GM18951 (cell line): Measurements from ENCODE around the gene PSORS1C1.
"Not testable (repeated sequence)": the region's sequence is repeated elsewhere in the genome, so short reads cannot be mapped to it uniquely, and the experiment has no call there.

Experiments used
- POLR2A ChIP-seq: IDR thresholded peaks from 4 replicates; pipeline ENCODE4 v1.6.1; 2011; ENCODE audit warnings: mild to moderate bottlenecking; ENCODE audit not compliant: insufficient read length, insufficient read depth; ENCODE audit errors: extremely low read depth
- in situ Hi-C: fragments of 300-500 bp; cut with MboI; formaldehyde crosslinking; loops from one replicate; pipeline ENCODE4 v1.12.0; 2022; ENCODE audit warnings: low sequenced_read_pairs, mixed read lengths, inconsistent platforms; ENCODE audit not compliant: unreplicated experiment

PSORS1C1 gene

GRCh38 chr6:31170987-31171671 is 56.5 kb downstream of the PSORS1C1 start:
- no peak for TF ChIP-seq POLR2A
- in situ Hi-C loops: no loop called here

DNA sequence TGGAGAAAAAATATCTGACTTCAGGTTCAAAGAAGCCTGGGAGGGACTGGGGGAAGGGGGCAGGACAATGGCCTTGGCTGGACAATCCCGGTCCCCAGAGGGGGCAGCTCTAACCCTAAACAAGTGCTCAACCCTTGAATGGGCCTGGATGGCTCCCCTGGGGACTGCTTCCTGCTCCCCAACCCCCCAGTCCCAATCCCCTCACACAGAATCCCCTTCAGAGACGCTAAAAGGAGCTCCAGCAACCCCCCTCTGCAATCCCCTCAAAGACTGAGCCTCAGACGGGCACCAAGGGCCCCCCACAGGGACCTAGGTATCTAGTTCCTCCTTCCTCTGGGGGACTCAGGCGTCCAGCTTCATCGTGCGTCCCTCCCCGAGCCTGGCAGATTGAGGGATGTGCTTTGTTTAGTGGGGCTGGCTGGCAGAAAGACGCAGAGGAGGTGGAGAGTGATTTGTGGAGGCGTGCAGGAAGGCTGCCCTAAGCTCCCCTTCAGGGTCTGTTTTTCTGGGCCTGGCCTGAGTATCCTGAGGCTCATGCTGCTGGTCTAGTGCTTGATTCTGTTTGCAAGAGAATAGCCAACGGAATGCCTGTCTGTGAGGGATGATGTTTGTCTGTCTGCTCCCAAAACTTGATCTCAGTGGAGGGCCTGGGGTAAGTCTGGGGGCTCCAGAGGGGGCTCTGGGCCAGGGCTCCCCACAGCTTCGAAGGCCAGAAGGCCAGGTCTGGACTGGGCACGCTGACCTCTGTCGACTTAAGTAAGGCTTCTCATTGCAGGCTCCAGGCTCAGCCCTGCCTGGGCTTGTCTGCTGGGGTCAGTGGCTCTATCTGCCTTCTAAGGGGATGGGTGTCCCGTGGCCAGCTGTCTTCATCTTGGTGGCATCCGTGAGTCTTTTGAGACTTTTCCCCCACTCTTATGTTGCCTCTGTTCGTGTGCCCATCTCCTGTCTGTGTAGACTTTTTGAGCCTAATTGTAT is 57.6 kb downstream of the PSORS1C1 start:
- TF ChIP-seq POLR2A: no peak
- in situ Hi-C loops: no loop called here

GRCh38 chr6:31172973-31173384 is 58.4 kb downstream of the PSORS1C1 start:
- in situ Hi-C loops: no loop called here
- no peak for TF ChIP-seq POLR2A

DNA sequence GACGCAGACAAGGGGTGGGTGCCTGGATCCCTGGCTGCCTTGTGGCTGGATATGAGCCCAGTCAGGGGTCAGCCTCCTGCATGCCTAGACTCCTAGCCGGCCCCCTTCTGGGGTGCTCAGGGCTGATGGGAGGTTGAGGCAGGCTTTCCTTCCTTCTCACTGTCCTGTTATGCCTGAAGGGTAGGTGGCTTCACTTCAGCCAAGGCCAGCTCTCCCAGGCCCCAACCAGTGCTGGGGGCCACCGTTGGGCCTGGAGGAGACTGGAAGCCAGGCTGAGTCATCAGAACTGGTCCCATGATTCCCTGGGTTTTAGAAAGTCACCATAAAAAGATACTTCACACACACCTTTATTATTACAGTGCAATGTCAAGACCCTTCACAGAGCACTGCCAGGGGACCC is 58.8 kb downstream of the PSORS1C1 start:
- in situ Hi-C loops: no loop called here
- no peak for TF ChIP-seq POLR2A

DNA sequence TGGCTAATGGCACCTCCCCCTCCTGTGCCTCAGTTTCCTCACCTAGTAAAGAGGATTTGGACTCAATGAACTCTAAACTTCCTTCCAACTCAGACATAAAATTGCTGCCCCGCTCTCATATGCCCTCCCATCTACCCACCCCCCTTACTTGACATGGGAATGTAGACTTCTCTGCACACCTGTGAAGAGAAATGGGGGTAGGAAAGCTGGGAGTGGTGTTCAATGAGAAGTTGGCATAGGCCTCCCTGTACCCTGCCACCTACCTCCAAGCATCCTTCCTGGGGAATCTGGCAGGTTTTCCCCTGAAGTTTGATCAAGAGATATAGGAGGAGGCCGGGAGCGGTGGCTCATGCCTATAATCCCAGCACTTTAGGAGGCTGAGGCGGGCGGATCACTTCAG is 59.8 kb downstream of the PSORS1C1 start:
- in situ Hi-C loops: no loop called here
- TF ChIP-seq POLR2A: no peak

GRCh38 chr6:31175971-31176370 is 61.4 kb downstream of the PSORS1C1 start:
- TF ChIP-seq POLR2A: no peak
- in situ Hi-C loops: no loop called here

DNA sequence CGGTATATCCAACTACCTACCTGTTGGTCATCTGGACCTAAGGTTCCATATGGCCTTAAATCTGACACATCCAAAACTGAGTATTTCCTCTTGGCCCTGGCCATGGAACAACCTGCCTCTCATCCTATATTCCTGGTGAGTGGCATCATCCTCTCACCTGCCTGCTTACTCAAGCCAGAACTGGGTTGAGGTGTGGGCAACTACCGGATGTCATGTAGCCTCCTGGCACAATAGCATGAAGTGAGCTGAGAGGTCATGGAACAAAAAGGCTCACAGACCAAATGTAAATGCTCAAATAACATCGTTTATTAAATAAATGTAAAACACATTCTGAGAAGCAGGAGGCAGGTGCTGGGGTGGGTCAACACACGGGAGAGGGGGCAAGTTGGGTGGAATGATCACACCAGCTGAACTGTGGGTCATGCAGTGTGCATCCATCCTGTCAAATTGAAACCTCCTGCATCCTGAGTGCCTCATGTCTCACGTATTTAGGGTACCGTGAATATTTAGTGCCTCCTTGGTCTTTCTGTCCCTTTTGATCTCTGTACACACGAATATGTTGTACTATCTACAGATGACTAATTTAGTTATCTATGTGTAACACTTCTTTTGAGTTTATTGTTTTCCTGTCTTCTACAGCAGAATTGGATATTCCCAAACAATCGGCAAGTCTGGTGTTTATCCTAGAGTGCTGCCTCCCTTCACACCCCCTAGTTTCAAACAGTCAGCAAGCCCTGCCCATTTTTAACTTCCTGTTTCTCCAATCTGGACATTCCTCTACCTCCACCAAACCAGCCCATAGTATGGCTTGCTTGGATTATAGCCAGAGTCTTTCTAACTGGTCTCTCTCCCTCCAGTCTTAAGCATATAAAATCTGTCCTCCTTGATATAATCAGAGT is 63.8 kb downstream of the PSORS1C1 start:
- in situ Hi-C loops: no loop called here
- TF ChIP-seq POLR2A: no peak

GRCh38 chr6:31179042-31179386 is 64.4 kb downstream of the PSORS1C1 start:
- TF ChIP-seq POLR2A: no peak
- in situ Hi-C loops: no loop called here

GRCh38 chr6:31179896-31180295 is 65.3 kb downstream of the PSORS1C1 start:
- no peak for TF ChIP-seq POLR2A
- in situ Hi-C loops: no loop called here

GRCh38 chr6:31180500-31180899 is 65.9 kb downstream of the PSORS1C1 start:
- no peak for TF ChIP-seq POLR2A
- in situ Hi-C loops: no loop called here

GRCh38 chr6:31183287-31183686 is 68.7 kb downstream of the PSORS1C1 start:
- in situ Hi-C loops: not testable (repeated sequence)

GRCh38 chr6:31183859-31184258 is 69.3 kb downstream of the PSORS1C1 start:
- in situ Hi-C loops: not testable (repeated sequence)

DNA sequence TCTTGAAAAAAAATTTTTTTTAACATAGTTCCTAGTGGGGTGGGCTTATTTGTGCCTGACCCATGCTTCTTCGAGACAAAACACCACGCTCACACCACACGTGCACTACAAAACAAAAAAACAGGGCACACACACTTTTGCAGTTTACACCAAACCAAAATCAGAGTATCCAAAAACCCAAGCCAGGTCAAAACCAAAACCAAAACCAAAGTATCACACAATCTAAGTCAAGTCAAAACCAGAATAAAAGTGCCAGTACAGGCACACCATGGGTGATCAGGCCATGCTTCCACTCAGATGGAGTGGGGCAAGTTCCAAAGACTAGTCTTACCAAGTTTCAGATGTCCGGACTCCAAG is 71.1 kb downstream of the PSORS1C1 start:
- in situ Hi-C loops: not testable (repeated sequence)
